ENCODE results near the gene FBXO28. TPM values are rescaled to one million over a fixed set of nuclear protein-coding genes. Genes with fewer than 3 reads are reported as not detected.

FBXO28 gene
- total RNA-seq, 4 donors from 2014 or later = 25.2 to 34.3 (median 31.5) TPM

- intact Hi-C loops (cut with DNase I) = no loop called here
- Histone ChIP-seq H3K4me1 (peaks cover 22 to 81% (median 33%) of the 10 kb centered on the region in 3 donors), H3K4me3 (peak overlapping the region; percentile 83 to 100 (median 95)), H3K36me3 (no peaks in the 10 kb centered on the region), H3K9me3 (no peaks in the 10 kb centered on the region), H3K27ac (peak overlapping the region; percentile 89 to 99 (median 98)), H3K27me3 (no peaks in the 10 kb centered on the region)
- DNase-seq = no peak
- WGBS, 2 donors = 35% methylated on average over 21 to 22 of the region's 22 CpGs
- TF ChIP-seq POLR2A (IDR thresholded peaks at IDR 0.05) (no peak), CTCF (IDR thresholded peaks at IDR 0.05) (no peak)
These were observed 68.3 kb downstream of the FBXO28 start for GRCh38 chr1:224182057-224182865.

GRCh38 chr1:224182866-224183590 lies 69.1 kb downstream of the FBXO28 start, which contains the start of gene DEGS1:
TSS of gene DEGS1 (plus strand) at chr1:224183240. CDS start at chr1:224183337, 97 bp downstream.
- intact Hi-C loops (cut with DNase I) = no loop called here
- WGBS, 2 donors = 0% methylated on average over 9 of the region's 94 CpGs; no CpG with 5 or more reads in 1 of the 2 donors

GRCh38 chr1:224183591-224184312 lies 69.8 kb downstream of the FBXO28 start:
- no peaks in the 10 kb centered on the region for H3K27me3 ChIP-seq
- DNase-seq = no peak
- intact Hi-C loops (cut with DNase I) = no loop called here
- H3K27ac ChIP-seq = peak overlapping the region; percentile 89 to 99 (median 98)
- peaks cover 22 to 85% (median 33%) of the 10 kb centered on the region in 3 donors for H3K4me1 ChIP-seq
- no peaks in the 10 kb centered on the region for H3K36me3 ChIP-seq
- peak overlapping the region; percentile 83 to 100 (median 95) for H3K4me3 ChIP-seq
- WGBS, 2 donors = 0% methylated on average over 2 to 7 of the region's 53 CpGs
- no peaks in the 10 kb centered on the region for H3K9me3 ChIP-seq
- TF ChIP-seq CTCF (IDR thresholded peaks at IDR 0.05) (no peak), POLR2A (IDR thresholded peaks at IDR 0.05) (no peak)

More at GRCh38 chr1:224182866-224183590, 69.1 kb downstream of the FBXO28 start, which contains the start of gene DEGS1:
- Histone ChIP-seq H3K27me3 (no peaks in the 10 kb centered on the region), H3K36me3 (no peaks in the 10 kb centered on the region), H3K27ac (peak within 1 kb of the TSS; percentile 89 to 99 (median 98)), H3K9me3 (no peaks in the 10 kb centered on the region), H3K4me3 (peak within 1 kb of the TSS; percentile 83 to 100 (median 95)), H3K4me1 (peaks cover 22 to 85% (median 33%) of the 10 kb centered on the region in 3 donors)
- DNase-seq = peak; percentile 50
- peak in 3 of 4 donors; percentile 78 to 98 (median 89) for TF ChIP-seq POLR2A (IDR thresholded peaks at IDR 0.05)
- peak in 1 of 6 experiments; percentile 8 for TF ChIP-seq CTCF (IDR thresholded peaks at IDR 0.05)

- 64 to 71% methylated on average over 8 of the region's 8 CpGs for WGBS, 2 donors
- intact Hi-C loops (cut with DNase I) = no loop called here
- no peaks in the 10 kb centered on the region for H3K9me3 ChIP-seq
- TF ChIP-seq CTCF (IDR thresholded peaks at IDR 0.05) (no peak), POLR2A (IDR thresholded peaks at IDR 0.05) (no peak)
- DNase-seq = no peak
- no peaks in the 10 kb centered on the region for H3K27me3 ChIP-seq
- peak overlapping the region in 1 of 4 donors; percentile 97 for H3K27ac ChIP-seq
- H3K36me3 ChIP-seq = peaks cover 0 to 8% (median 0%) of the 10 kb centered on the region in 3 donors
- peak overlapping the region in 3 of 4 donors; percentile 94 to 100 (median 96) for H3K4me3 ChIP-seq
- H3K4me1 ChIP-seq = peaks cover 22 to 83% (median 27%) of the 10 kb centered on the region in 3 donors
These were observed 71.3 kb downstream of the FBXO28 start for GRCh38 chr1:224185208-224185607.

Measured in esophagus squamous epithelium (tissue), 5 donors.